Measurements from ENCODE around the gene DNAJB6. TPM values are rescaled to one million over a fixed set of nuclear protein-coding genes. Genes with fewer than 3 reads are reported as not detected.

DNAJB6 gene
- total RNA-seq, 4 donors from 2014 or later = 103 to 151 (median 139) TPM

- intact Hi-C loops (cut with DNase I) = loop anchor here (5.0 kb wide), 1 partner anchor 51 kb away; no protein-coding TSS in a partner anchor
Measured at GRCh38 chr7:157335991-157336382, 817 bp upstream of the DNAJB6 start.

GRCh38 chr7:157337316-157338149, 729 bp downstream of the DNAJB6 start:
- Histone ChIP-seq H3K27me3 (no peaks in the 10 kb centered on the region), H3K27ac (replicated peaks in 1 of 4) (peak overlapping the region; percentile 97 to 99 (median 98)), H3K4me1 (peaks cover 34 to 60% (median 54%) of the 10 kb centered on the region in 4 donors), H3K36me3 (no peaks in the 10 kb centered on the region), H3K9me3 (no peaks in the 10 kb centered on the region), H3K4me3 (peak overlapping the region; percentile 82 to 93 (median 88))
- WGBS = under 1% methylated on average over 59 of the region's 59 CpGs
- intact Hi-C loops (cut with DNase I) = loop anchor here (5.0 kb wide), 1 partner anchor 50 kb away; no protein-coding TSS in a partner anchor
- DNase-seq (ENCODE audit: extremely low spot score) = no peak
- TF ChIP-seq EP300 (IDR thresholded peaks at IDR 0.05) = no peak
- peak; percentile 20 to 38 for TF ChIP-seq POLR2AphosphoS5 (IDR thresholded peaks at IDR 0.05)

More at GRCh38 chr7:157335991-157336382, 817 bp upstream of the DNAJB6 start:
- H3K36me3 ChIP-seq = no peaks in the 10 kb centered on the region
- H3K27me3 ChIP-seq = no peaks in the 10 kb centered on the region
- TF ChIP-seq POLR2AphosphoS5 (IDR thresholded peaks at IDR 0.05) (no peak), CTCF (IDR thresholded peaks at IDR 0.05) (no peak), EP300 (IDR thresholded peaks at IDR 0.05) (no peak), POLR2A (IDR thresholded peaks at IDR 0.05; ENCODE audit: low read depth) (no peak)
- H3K4me1 ChIP-seq = peaks cover 24 to 45% (median 38%) of the 10 kb centered on the region in 4 donors
- H3K27ac ChIP-seq (replicated peaks in 1 of 4) = peak overlapping the region; percentile 97 to 99 (median 98)
- whole genome bisulfite sequencing = 43% methylated on average over 11 of the region's 11 CpGs
- no peaks in the 10 kb centered on the region for H3K9me3 ChIP-seq
- H3K4me3 ChIP-seq = peak overlapping the region; percentile 82 to 93 (median 88)
- DNase-seq (ENCODE audit: extremely low spot score) = no peak

GRCh38 chr7:157339777-157340677, 3.2 kb downstream of the DNAJB6 start:
- Histone ChIP-seq H3K36me3 (no peaks in the 10 kb centered on the region), H3K9me3 (no peaks in the 10 kb centered on the region), H3K27me3 (no peaks in the 10 kb centered on the region), H3K4me3 (peak overlapping the region in 1 of 4 donors; percentile 93), H3K27ac (replicated peaks in 1 of 4) (peak overlapping the region in 1 of 4 donors; percentile 98), H3K4me1 (peaks cover 50 to 83% (median 72%) of the 10 kb centered on the region in 4 donors)
- intact Hi-C loops (cut with DNase I) = loop anchor here (5.0 kb wide), 1 partner anchor 47 kb away; no protein-coding TSS in a partner anchor
- no peak for DNase-seq (ENCODE audit: extremely low spot score)
- 45% methylated on average over 25 of the region's 25 CpGs for WGBS
- TF ChIP-seq CTCF (IDR thresholded peaks at IDR 0.05) (peak; percentile 85 to 94 (median 92)), POLR2AphosphoS5 (IDR thresholded peaks at IDR 0.05) (peak in 1 of 2 donors; percentile 36), EP300 (IDR thresholded peaks at IDR 0.05) (no peak)

- 66% methylated on average over 11 of the region's 11 CpGs for WGBS
- no peak for TF ChIP-seq CTCF (IDR thresholded peaks at IDR 0.05)
- peak; percentile 54 to 92 for TF ChIP-seq POLR2AphosphoS5 (IDR thresholded peaks at IDR 0.05)
- TF ChIP-seq POLR2A (IDR thresholded peaks at IDR 0.05; ENCODE audit: low read depth) = no peak
- TF ChIP-seq EP300 (IDR thresholded peaks at IDR 0.05) = no peak
- Histone ChIP-seq H3K36me3 (no peaks in the 10 kb centered on the region), H3K27me3 (no peaks in the 10 kb centered on the region), H3K27ac (replicated peaks in 1 of 4) (peak overlapping the region; percentile 50 to 76 (median 69)), H3K4me3 (peak overlapping the region; percentile 28 to 42 (median 33)), H3K9me3 (no peaks in the 10 kb centered on the region), H3K4me1 (peaks cover 83 to 96% (median 90%) of the 10 kb centered on the region in 4 donors)
- no peak for DNase-seq (ENCODE audit: extremely low spot score)
- intact Hi-C loops (cut with DNase I) = no loop called here
Measured at GRCh38 chr7:157347217-157347904, 10.6 kb downstream of the DNAJB6 start.

Data from esophagus muscularis mucosa (tissue), 4 donors.